HepG2 (cell line): Measurements from ENCODE around the gene BMPER. TPM values are rescaled to one million over a fixed set of nuclear protein-coding genes. Genes with fewer than 3 reads are reported as not detected.

Experiments
- ATAC-seq: fragments of 200-7000 bp; cut with Tn5 transposase; 3 replicates; pipeline ENCODE4 v1.9.1; 2020; ENCODE audit warnings: mild to moderate bottlenecking, moderate library complexity
- BruUV-seq: library from RNA; stranded (reverse); fragments of 400-500 nt; replicated peaks from 2 replicates; lab custom pipeline; 2021; lab: Mats Ljungman, UMichigan
- CTCF ChIA-PET: fragments of 300-600 bp; formaldehyde crosslinking; extraction: SDS; loops from one replicate; lab custom pipeline; 2021; ENCODE audit warnings: low total read pairs, inconsistent platforms, low intra/inter-chr PET ratio; lab: Yijun Ruan, JAX
- POLR2A ChIA-PET: fragments of 350-600 bp; sonication (Branson Sonifier 250); formaldehyde crosslinking; loops from one replicate; lab custom pipeline; 2020; ENCODE audit warnings: antibody characterized with exemption, inconsistent platforms; lab: Yijun Ruan, JAX
- DNase-seq: peaks from one replicate; pipeline ENCODE4 v3.0.0-alpha.2; 2015; ENCODE audit warnings: low spot score
- FAIRE-seq: peaks from 3 replicates; lab custom pipeline; 2011; peaks lifted over from hg19 to GRCh38; lab: Jason Lieb, UNC
- H2AFZ ChIP-seq: one replicate; pipeline ENCODE4 v1.6.1; 2011; ENCODE audit warnings: low read length, inconsistent platforms
- H3K27ac ChIP-seq: fragments of 300-600 bp; 3 replicates; pipeline ENCODE4 v1.8.0; 2011; ENCODE audit warnings: mixed run types, mild to moderate bottlenecking, mixed read lengths, low read length, inconsistent platforms; ENCODE audit not compliant: insufficient read depth; ENCODE audit errors: extremely low read length
- H3K27me3 ChIP-seq, 2 experiments: fragments of 200-600 bp in 1 of 2; 2 replicates in 1 of 2; 3 replicates in 1 of 2; pipeline versions ENCODE4 v1.6.0 to v1.8.0; 2011; ENCODE audit warnings: low read length in 2 of 2, mild to moderate bottlenecking in 2 of 2, moderate library complexity in 2 of 2, inconsistent platforms in 1 of 2; ENCODE audit not compliant: insufficient read depth in 2 of 2, control insufficient read depth in 1 of 2
- H3K36me3 ChIP-seq, 2 experiments: fragments of 200-600 bp in 1 of 2; replicated peaks in 1 of 2; 2 replicates in 1 of 2; 3 replicates in 1 of 2; pipeline versions ENCODE4 v1.5.1 to v1.8.0; 2011; ENCODE audit warnings: low read length in 2 of 2, inconsistent platforms in 1 of 2; ENCODE audit not compliant: insufficient read depth in 2 of 2, control insufficient read depth in 1 of 2
- H3K4me1 ChIP-seq: 2 replicates; pipeline ENCODE4 v1.5.1; 2012; ENCODE audit warnings: low read length, inconsistent platforms; ENCODE audit not compliant: insufficient read depth
- H3K4me2 ChIP-seq: 2 replicates; pipeline ENCODE4 v1.6.0; 2011; ENCODE audit warnings: low read depth, low read length, inconsistent platforms
- H3K4me3 ChIP-seq, 3 experiments: fragments of 200-600 bp in 1 of 3; sonication (generic), shearing (Covaris generic) in 1 of 3; replicated peaks in 1 of 3; 2 replicates each; pipeline ENCODE4 v1.5.1; 2011 to 2016; ENCODE audit warnings: low read length in 3 of 3, inconsistent platforms in 2 of 3, low read depth in 2 of 3, mild to moderate bottlenecking in 2 of 3, control low read depth in 1 of 3, mixed read lengths in 1 of 3; ENCODE audit not compliant: insufficient read depth in 1 of 3
- H3K79me2 ChIP-seq: one replicate; pipeline ENCODE4 v1.6.1; 2011; ENCODE audit warnings: low read length, inconsistent platforms; ENCODE audit not compliant: insufficient read depth
- H3K9ac ChIP-seq: 2 replicates; pipeline ENCODE4 v1.6.0; 2011; ENCODE audit warnings: mild to moderate bottlenecking, low read depth, low read length, inconsistent platforms; ENCODE audit not compliant: insufficient read depth
- H3K9me3 ChIP-seq: 2 replicates; pipeline ENCODE4 v1.5.1; 2012; ENCODE audit warnings: mild to moderate bottlenecking, low read length
- H4K20me1 ChIP-seq: 2 replicates; pipeline ENCODE4 v1.6.0; 2011; ENCODE audit warnings: inconsistent platforms, mild to moderate bottlenecking, low read length, moderate library complexity; ENCODE audit not compliant: insufficient read depth
- MAFK ChIP-seq, 2 experiments: IDR thresholded peaks in 1 of 2; conservative IDR thresholded peaks in 1 of 2; 2 replicates each; pipeline ENCODE4 v1.6.1; 2011; ENCODE audit warnings: improper control_type of control experiment in 2 of 2, low read length in 2 of 2
- MTA1 ChIP-seq: sonication (generic); formaldehyde crosslinking; IDR thresholded peaks from 2 replicates; pipeline ENCODE4 v1.4.0; 2020; ENCODE audit warnings: missing genetic modification reagents, mild to moderate bottlenecking, borderline replicate concordance
- POLR2AphosphoS2 ChIP-seq: IDR thresholded peaks from 2 replicates; pipeline ENCODE4 v1.6.1; 2011; ENCODE audit warnings: low read depth, low read length, improper control_type of control experiment
- TBX2 ChIP-seq: sonication (generic); formaldehyde crosslinking; IDR thresholded peaks from 2 replicates; pipeline ENCODE4 v1.5.0; 2020; ENCODE audit warnings: missing genetic modification reagents, mild to moderate bottlenecking, borderline replicate concordance
- ZNF138 ChIP-seq: sonication (generic); formaldehyde crosslinking; IDR thresholded peaks from 2 replicates; pipeline ENCODE4 v1.5.0; 2020; ENCODE audit warnings: mild to moderate bottlenecking, low read depth, missing genetic modification reagents
- WGBS: methylation state at CpG from one replicate; pipeline ENCODE4 v1.1.6; 2017; ENCODE audit warnings: low lambda C conversion rate; 5-methylcytosine and 5-hydroxymethylcytosine counted together
- in situ Hi-C: cut with HindIII; loops from 2 replicates; pipeline ENCODE4 v1.10.0; 2017; ENCODE audit warnings: low pct_unique_long_range_greater_than_20kb; ENCODE audit not compliant: extremely low pct_ligation_motif_present
- intact Hi-C: fragments of 100-400 bp; cut with micrococcal nuclease; formaldehyde crosslinking; loops from one replicate; pipeline ENCODE4 v1.10.0; 2022; ENCODE audit not compliant: unreplicated experiment
- polyA plus RNA-seq, 8 experiments: library from polyadenylated mRNA; depleted of rRNA in 3 of 8; stranded (reverse) in 7 of 8; unstranded in 1 of 8; fragments of >200 nt; fragmentation: Illumina TruSeq in 4 of 8; extraction: Trizol in 4 of 8; gene quantifications; 2 replicates each; pipeline versions ENCODE4 v1.2.1 to v1.2.3, GENCODE V29; 2011 to 2016; ENCODE audit warnings: low read depth in 4 of 8, missing spikeins in 1 of 8, mixed read lengths in 1 of 8; ENCODE audit not compliant: insufficient read depth in 1 of 8
- total RNA-seq, 5 experiments: library from RNA; depleted of rRNA; stranded (reverse); fragments of >200 nt; fragmentation: Illumina TruSeq; extraction: Trizol; gene quantifications; 2 replicates each; pipeline ENCODE4 v1.2.3, GENCODE V29; 2016; ENCODE audit warnings: low read depth in 1 of 5
- TF ChIP-seq, protein P1 (sequence below): sonication (generic); formaldehyde crosslinking; IDR thresholded peaks from 2 replicates; pipeline ENCODE4 v1.4.0; 2020; ENCODE audit warnings: mild to moderate bottlenecking, missing genetic modification reagents
- TF ChIP-seq, protein P2 (sequence below): sonication (generic); formaldehyde crosslinking; IDR thresholded peaks from 2 replicates; pipeline ENCODE4 v1.5.0; 2020; ENCODE audit warnings: missing genetic modification reagents
- TF ChIP-seq, protein P3 (sequence below), 2 experiments: sonication (generic) in 1 of 2; formaldehyde crosslinking in 1 of 2; IDR thresholded peaks; 2 replicates each; pipeline versions ENCODE4 v1.4.0 to v1.6.1; 2016 to 2020; ENCODE audit warnings: borderline replicate concordance in 1 of 2, low read depth in 1 of 2, mild to moderate bottlenecking in 1 of 2, missing genetic modification reagents in 1 of 2

BMPER gene
- total and polyA plus RNA-seq, 2 of the 13 experiments (the other 11 are each of a cell fraction or from before 2014, with no cell fraction given) = not detected

DNA sequence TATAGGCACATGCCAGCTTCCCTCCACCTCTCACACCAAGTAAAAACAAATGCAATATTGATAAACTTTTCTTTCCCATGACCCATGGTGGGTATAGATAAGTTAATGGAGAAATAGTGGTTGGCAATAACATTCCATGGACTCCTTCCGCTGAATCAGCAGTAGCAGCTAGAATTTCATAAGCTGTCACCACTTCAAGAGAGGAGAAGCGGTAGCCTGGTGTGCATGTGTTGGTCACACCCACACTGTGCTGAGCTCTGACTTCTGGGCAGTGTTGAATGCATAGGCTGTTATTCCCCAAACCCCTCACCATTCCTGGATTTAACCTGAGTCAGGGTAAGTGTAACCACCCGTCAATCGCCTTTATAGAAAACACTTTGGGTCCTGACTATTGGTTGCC is 32.5 kb upstream of the BMPER start:
- no peak for DNase-seq
- no peak for ATAC-seq
- no peak overlapping the region for H2AFZ ChIP-seq
- H3K36me3 ChIP-seq = no peaks in the 10 kb centered on the region
- ChIA-PET POLR2A (no interaction called here), CTCF (no interaction called here)
- 63% methylated on average over 4 of the region's 4 CpGs for WGBS
- H3K27me3 ChIP-seq = peaks cover 0 to 13% of the 10 kb centered on the region in 2 experiments; a peak in 3 of 5 replicates
- intact Hi-C loops (no loop called here), in situ Hi-C loops (no loop called here)
- no peak for FAIRE-seq
- no peaks in the 10 kb centered on the region for H3K4me1 ChIP-seq
- no TSS peak for BruUV-seq
- H3K4me2 ChIP-seq = no peak overlapping the region
- no peak overlapping the region for H3K9ac ChIP-seq
- H3K27ac ChIP-seq = no peak overlapping the region
- no peaks in the 10 kb centered on the region for H3K79me2 ChIP-seq
- H4K20me1 ChIP-seq = no peaks in the 10 kb centered on the region
- no peaks in the 10 kb centered on the region for H3K9me3 ChIP-seq
- H3K4me3 ChIP-seq = no peak overlapping the region
- TF ChIP-seq, protein P1, sequence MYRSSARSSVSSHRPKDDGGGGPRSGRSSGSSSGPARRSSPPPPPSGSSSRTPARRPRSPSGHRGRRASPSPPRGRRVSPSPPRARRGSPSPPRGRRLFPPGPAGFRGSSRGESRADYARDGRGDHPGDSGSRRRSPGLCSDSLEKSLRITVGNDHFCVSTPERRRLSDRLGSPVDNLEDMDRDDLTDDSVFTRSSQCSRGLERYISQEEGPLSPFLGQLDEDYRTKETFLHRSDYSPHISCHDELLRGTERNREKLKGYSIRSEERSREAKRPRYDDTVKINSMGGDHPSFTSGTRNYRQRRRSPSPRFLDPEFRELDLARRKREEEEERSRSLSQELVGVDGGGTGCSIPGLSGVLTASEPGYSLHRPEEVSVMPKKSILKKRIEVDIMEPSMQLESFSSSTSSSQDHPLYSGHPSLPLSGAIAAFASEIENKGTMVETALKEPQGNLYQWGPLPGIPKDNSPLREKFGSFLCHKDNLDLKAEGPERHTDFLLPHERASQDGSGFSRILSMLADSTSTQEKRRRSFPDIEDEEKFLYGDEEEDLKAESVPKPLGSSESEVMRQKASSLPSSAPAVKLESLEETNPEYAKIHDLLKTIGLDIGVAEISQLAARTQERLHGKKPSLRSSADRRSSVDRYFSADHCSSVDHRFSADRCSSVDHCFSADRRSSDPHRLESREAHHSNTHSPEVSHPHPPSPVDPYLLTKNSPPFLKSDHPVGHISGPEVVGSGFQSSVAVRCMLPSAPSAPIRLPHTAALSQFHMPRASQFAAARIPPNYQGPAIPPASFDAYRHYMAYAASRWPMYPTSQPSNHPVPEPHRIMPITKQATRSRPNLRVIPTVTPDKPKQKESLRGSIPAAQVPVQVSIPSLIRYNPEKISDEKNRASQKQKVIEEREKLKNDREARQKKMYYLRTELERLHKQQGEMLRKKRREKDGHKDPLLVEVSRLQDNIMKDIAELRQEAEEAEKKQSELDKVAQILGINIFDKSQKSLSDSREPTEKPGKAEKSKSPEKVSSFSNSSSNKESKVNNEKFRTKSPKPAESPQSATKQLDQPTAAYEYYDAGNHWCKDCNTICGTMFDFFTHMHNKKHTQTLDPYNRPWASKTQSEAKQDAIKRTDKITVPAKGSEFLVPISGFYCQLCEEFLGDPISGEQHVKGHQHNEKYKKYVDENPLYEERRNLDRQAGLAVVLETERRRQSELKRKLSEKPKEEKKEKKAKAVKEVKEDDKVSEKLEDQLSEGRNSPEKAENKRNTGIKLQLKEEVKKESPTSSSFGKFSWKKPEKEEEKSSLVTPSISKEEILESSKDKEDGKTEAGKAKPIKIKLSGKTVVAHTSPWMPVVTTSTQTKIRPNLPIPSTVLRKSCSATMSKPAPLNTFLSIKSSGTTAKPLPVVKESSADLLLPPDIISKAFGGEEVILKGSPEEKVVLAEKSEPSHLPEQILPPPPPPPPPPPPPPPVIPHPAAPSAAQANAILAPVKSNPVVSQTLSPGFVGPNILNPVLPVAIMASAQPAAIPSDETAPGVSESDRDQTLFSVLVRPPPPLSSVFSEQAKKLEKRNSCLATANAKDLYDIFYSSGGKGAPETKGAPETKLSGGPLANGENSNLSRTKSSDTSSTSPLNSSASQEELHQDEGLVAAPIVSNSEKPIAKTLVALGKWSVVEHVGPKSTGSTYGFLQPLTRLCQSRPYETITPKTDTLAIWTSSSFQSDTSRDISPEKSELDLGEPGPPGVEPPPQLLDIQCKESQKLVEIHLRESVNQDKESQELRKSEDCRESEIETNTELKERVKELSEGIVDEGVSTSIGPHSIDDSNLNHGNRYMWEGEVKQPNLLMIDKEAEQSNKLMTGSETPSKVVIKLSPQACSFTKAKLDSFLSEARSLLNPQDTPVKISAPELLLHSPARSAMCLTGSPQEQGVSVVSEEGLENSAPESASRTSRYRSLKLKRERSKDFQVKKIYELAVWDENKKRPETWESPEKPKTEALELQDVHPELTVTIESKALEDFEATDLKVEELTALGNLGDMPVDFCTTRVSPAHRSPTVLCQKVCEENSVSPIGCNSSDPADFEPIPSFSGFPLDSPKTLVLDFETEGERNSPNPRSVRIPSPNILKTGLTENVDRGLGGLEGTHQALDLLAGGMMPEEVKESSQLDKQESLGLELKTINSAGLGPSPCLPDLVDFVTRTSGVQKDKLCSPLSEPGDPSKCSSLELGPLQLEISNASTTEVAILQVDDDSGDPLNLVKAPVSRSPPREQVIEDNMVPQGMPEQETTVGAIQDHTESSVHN (CRISPR knock-in tag) = no peak
- TF ChIP-seq POLR2AphosphoS2 (no peak), TBX2 (CRISPR knock-in tag) (no peak), MTA1 (CRISPR knock-in tag) (no peak), MAFK (conservative IDR thresholded peaks at IDR 0.05 in 1 of 2, IDR thresholded peaks at IDR 0.05 in 1 of 2; ENCODE audit: low read length in 2 of 2) (peak in 1 of 2 experiments; percentile 37; a peak in 1 of 4 replicates), ZNF138 (no peak)
- TF ChIP-seq, protein P2, sequence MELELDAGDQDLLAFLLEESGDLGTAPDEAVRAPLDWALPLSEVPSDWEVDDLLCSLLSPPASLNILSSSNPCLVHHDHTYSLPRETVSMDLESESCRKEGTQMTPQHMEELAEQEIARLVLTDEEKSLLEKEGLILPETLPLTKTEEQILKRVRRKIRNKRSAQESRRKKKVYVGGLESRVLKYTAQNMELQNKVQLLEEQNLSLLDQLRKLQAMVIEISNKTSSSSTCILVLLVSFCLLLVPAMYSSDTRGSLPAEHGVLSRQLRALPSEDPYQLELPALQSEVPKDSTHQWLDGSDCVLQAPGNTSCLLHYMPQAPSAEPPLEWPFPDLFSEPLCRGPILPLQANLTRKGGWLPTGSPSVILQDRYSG = no peak
- TF ChIP-seq, protein P3, sequence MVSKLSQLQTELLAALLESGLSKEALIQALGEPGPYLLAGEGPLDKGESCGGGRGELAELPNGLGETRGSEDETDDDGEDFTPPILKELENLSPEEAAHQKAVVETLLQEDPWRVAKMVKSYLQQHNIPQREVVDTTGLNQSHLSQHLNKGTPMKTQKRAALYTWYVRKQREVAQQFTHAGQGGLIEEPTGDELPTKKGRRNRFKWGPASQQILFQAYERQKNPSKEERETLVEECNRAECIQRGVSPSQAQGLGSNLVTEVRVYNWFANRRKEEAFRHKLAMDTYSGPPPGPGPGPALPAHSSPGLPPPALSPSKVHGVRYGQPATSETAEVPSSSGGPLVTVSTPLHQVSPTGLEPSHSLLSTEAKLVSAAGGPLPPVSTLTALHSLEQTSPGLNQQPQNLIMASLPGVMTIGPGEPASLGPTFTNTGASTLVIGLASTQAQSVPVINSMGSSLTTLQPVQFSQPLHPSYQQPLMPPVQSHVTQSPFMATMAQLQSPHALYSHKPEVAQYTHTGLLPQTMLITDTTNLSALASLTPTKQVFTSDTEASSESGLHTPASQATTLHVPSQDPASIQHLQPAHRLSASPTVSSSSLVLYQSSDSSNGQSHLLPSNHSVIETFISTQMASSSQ (IDR thresholded peaks at IDR 0.05; ENCODE audit: low read depth) = no peak
- TF ChIP-seq, protein P3 (CRISPR knock-in tag; IDR thresholded peaks at IDR 0.05; ENCODE audit: borderline replicate concordance) = no peak
